Measurements from ENCODE around the gene APBB2.

- TF ChIP-seq CTCF (IDR thresholded peaks at IDR 0.05; ENCODE audit: low read length) (no peak), EZH2 (IDR thresholded peaks at IDR 0.05; ENCODE audit: borderline replicate concordance, low read length) (no peak)
Measured at GRCh38 chr4:41205130-41205529, 9.2 kb downstream of the APBB2 start.

Measured in OCI-LY1 (cell line).